Stimulated activated CD8-positive, alpha-beta memory T cell treated with anti-CD3 and anti-CD28 coated beads, Interleukin-12 subunit alpha, Interleukin-12 subunit beta, amount 100 ng/mL, for 1 hour (primary cell): ENCODE data around the gene DHRS1.

ENCODE experiments used
- DNase-seq: peaks from one replicate; pipeline ENCODE4 v3.0.0-alpha.2; 2020; ENCODE audit warnings: low read depth

DHRS1 gene

DNA sequence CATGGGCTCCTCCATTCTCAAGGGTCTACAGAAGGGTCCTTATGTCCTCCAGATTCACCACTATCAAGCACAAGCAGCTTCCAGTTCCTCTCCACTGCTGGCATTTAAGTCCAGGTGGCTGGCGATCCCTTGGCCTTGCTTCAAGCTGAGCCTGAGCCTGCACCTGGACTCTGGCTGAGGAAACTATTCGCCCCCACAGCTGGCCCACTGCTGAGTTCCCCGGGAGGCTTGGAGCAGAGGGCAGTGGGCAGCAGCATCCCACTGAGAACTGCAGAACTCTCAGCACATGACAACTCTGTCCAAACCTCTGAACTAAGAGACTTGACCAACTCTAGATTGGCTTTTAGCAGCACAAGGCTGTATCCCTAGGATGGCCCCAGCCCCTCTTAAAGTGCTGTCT lies 16.8 kb downstream of the DHRS1 start:
- DNase-seq, result no peak

DNA sequence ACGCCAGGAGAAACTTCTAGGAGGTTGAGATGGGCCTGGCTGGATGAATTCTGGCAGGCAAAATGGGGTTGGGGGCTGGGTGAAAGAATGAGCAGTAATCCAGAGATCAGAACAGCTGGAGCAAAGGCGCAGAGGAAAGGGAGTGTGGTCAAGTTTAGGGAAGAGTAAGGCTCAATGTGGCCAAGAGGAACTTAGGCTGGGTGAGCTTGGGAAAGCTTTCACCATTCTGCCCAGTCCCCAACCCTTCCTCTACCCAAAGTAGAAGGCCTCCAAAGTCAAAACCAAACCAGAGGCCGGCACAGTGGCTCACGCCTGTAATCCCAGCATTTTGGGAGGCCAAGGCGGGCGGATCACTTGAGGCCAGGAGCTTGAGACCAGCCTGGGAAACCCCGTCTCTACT lies 17.9 kb downstream of the DHRS1 start:
- no peak for DNase-seq

DNA sequence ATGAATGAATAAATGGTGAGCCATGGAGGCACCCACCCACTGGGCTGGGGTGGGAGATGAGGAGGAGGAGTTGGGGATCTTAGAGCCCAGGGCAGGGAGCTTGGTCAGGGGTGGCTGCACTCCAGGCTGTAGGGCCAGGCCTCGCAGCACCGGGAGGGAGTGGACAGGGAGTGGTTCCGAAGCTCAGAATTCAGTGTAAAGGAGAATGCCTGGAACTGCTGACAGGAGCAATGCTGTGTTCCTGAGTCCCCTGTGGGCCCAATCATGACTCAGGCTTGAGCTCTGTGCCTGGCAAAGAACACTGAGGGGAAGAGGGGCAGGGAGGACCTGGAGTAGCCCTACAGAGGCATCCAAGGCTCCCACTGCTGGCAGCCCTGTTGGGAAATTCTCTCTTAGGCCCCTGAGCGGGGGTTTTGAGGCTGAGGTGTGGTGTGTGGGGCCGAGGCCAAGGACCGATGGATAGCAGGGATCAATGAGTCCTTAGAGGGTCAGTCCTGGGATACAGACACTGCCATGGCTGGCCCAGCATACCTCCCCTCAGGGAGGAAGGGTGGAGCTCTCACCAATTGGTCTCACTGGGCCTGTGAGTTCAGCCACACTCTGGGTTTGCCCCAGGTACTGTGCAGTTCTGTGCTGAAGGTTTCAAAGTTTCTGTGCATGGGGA lies 18.7 kb downstream of the DHRS1 start:
- no peak for DNase-seq

DNA sequence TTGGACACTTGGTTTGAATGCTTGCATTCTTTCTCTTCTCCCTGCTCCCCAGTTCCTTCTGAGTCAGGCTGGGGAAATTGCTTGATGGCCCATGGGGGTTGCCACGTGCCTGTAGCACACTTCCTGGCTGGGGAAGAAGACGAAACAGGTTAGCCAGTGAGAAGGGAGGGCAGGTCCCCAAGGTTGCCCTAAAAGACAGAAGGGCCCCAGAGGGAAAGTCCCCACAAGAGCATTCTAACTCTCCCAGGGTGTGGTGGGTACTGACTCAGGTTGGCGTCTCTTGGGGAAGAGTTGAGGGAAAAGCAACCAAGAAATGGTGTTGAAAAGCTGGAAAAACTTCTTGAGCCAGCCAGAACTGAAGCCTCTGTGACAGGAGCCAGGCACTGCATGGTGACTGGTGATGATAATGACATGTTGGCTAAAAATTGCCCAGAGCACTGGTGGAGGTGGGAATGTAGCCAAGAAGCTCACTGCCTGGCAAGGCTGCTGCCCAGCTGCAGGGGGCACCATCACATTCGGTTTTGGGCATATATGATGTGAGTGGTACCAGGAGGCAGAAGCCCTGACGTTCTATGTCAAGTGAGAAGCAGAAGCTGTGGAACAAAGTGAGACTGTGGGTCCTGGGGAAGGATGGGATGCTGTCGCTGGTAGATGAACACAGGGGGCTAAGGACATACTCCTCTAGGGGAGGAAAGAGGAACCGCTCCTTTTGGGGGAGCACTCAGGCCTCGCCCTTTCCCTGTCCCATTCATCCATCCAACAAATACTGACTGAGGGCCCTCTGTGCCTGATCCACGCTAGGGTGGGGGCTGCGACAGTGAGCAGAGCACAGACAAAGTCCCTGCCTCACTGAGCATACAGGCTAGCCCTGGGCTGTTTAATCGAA lies 20.0 kb downstream of the DHRS1 start:
- no peak for DNase-seq

DNA sequence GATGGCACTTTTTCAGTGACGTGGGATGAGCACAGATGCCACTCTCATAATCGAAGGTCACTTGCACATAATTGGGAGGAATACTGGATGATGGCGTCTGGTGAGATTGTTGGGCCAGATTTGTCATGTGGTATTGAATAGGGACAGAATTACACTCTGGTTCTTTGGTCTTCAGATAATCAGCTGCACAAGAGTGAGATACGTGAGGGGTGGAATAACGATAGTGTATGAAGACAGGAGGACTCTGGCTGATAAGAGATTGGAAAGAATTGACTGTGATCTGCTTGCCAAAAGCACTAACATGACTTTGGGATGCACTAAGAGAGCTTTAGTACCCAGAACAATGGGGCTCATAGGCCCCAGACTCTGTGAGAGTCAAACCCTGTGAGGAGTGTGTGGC lies 21.2 kb downstream of the DHRS1 start:
- DNase-seq, result no peak

DNA sequence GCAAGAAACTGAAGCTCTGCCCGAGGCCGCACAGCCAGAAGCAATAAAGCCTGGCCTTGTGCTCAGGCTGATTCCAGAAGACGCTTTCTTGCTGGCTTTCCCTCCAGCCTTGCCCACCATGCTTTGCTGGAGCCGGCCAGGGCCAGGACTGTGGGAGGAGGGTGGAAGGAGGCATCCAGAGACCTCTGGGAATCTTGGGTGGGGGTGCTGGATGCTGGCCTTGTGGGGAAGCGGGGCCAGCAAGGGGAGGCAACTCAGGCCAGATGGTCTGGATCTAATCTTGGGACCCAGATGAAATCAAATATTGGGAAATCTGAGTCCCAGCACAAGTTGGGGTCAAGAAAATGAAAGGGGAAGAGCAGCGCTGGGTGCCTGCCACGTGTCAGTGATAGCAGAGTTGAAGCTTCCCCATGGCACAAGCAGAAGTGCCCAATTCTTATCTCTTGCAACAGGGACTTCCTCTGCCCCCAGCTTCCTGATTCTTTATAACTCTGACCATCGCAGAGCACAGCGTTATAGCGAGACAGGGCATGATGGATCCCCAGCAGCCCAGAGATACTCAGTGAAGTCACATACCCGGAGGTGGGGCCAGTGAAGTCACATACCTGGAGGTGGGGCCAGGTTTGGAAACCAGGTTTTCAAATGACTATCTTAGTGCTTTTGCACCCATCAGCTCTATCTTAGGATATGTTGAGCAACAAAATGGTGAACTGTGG lies 21.8 kb downstream of the DHRS1 start:
- DNase-seq, result no peak

DNA sequence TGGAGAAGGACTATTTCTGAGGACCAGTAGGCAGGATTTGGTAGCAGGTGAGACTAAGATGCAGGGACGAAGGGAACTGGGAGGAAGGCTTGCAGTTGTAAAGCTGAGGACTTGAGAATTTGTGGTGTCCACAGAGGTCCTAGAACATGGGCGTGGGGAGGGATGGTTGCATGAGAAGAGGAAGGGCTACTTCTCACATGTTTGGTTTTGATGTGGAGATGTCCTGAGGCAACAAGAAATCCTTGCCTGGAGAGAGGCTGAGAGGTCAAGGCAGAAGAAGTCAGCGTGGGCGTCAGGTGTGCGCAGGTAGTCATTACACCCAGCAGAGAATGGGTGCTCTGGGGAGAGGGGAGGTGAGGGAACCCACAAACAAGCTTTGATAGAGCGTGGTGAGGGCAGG lies 22.5 kb downstream of the DHRS1 start:
- no peak for DNase-seq

DNA sequence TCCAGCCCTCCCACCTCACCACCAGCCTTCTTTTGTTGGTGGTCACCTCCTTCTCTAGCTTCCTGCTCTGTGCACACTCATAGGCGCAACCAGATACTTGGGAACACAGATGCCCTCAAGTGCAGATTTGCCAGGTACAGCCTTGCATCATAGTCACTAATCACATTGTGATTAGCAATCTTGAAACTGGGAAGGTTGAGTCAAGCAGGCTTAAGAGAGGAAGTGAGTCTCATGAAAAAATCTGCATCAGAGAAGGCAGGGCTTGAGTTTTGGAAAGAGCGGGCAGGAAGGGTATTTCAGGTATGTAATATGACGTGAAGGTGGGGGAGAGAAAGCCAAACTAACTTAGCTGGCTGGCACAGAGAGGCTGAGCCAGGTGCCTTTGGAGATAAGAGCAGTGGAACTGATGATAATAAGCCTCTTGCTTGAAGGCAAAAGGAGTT lies 25.5 kb downstream of the DHRS1 start:
- no peak for DNase-seq

DNA sequence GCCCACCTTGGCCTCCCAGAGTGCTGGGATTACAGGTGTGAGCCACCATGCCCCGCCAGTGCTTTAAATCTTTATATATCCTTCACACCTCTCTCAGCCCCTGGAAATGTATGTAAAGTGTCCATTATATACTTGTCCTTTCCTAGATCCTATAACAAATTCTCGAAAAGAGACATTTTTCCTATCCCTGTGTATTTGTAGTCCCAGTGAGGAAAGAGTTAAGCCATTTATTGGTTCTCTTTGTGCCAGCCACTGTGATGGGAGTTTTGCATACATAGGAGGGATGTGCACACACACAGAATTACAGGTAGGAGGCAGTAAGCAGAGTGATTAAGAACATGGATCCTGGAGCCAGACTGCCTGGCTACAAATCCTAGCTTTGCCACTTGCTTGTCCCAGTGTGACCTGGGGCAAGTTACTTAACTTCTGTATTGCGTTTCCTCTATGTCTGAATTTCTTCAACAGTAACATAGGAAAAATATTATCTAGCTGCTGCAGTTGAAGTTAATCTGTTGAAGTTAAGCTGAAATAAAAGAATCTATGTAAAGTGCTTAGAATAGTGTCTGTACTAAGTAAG lies 26.1 kb downstream of the DHRS1 start:
- no peak for DNase-seq

DNA sequence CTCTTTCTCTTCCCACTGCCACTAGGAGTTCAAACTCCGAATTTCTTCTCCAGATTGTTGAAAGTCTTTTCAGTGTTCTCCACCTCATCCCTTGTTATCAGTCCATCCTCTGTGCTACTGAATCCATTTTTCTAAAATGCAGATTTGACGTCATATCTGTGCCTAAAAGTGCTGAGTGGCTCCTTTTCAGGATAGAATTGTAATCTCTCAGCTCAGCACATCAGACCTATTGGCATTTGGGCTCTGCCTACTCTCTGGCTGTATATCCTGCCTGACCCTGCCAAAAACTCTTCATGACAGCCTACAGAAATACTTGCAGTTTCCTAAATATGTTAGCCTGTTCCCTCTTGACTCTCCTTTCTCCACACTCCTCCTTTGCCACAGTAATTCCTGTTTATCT lies 27.1 kb downstream of the DHRS1 start:
- no peak for DNase-seq

DNA sequence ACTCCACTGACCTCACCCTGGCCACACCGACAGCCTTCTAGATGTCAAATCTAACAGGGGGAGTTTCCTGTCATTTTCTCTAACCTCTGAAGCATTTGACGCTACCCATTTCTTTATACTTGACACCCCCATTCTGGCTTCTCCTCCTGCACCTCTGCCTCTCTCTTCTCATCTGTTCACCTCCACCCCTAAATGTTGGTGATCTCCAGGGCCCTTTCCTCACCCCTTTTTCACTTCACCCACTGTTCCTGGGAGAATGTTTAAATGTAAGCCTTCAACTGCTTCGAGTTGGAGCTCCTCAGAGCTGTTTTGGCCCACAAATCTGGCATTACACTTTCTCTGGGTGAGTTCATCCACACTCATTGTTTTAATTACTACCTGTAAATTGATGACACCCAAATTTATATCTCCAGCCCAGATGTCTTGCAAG lies 27.7 kb downstream of the DHRS1 start:
- no peak for DNase-seq

DNA sequence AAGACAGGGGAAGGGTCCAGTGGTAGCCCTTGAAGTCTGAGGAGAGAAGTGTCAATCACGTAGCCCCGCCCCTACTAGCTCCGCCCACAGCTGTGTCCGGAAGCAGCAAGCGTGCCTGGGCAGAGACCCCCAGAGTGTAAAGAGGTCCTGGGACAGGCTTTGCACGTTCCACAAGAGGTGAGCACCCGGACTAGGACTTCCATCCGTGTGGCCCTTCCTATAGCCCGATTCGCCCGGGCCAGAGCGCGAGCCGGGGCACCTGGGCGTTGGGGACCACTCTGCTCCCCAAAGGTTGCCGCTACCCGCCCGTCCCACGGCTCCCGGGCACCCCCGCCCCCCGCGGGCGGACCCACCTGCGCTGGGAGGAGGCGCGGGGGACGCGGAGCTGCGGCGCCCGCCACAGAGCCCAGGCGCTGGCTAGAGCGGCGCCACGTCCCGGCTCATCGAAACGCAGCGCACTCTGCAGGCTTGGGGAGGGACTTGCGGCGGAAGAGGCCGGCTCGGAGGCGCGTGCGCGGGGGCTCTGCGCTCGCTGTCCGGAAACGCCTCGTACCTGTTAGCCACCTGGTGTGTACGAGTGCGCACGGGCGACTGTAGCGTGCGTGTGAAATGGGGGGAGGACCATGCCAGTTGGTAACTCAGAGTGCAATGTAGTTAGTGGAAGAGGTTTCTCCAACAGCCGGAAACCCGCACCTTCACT lies 28.3 kb downstream of the DHRS1 start, which contains the start of gene RABGGTA:
Gene RABGGTA (minus strand): TSS at position 464 of the 700 bp plus-strand sequence. CDS start 482 bp downstream, outside the sequence.
- DNase-seq, result peak; percentile 82

DNA sequence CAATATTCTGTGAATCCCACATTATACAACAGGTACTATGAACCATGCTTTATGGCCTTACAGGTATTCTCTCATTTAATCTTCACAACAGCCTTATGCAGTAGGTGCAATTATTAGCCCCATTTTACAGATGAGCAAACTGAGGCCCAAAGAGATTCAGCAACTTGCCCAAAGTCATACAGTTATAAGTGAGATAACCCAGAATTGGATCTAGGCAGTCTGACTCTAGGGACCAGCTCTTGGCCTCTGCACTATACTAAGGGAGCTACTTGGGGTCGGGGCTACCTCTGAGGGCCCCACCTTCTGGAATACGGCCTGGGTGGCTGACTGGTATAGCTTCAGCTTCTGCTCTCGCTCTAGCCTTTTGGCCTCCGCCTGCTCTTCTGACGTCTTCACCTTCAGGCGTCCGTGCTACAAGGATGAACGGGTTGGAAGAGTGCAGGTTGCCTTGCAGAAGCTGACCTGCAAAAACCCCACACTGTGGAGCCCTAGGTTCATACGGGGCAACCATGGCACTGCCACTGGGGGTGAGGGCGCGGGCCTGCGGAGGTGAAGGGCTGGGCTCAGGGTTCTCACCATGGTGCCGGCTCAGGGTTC lies 28.9 kb downstream of the DHRS1 start:
- no peak for DNase-seq

DNA sequence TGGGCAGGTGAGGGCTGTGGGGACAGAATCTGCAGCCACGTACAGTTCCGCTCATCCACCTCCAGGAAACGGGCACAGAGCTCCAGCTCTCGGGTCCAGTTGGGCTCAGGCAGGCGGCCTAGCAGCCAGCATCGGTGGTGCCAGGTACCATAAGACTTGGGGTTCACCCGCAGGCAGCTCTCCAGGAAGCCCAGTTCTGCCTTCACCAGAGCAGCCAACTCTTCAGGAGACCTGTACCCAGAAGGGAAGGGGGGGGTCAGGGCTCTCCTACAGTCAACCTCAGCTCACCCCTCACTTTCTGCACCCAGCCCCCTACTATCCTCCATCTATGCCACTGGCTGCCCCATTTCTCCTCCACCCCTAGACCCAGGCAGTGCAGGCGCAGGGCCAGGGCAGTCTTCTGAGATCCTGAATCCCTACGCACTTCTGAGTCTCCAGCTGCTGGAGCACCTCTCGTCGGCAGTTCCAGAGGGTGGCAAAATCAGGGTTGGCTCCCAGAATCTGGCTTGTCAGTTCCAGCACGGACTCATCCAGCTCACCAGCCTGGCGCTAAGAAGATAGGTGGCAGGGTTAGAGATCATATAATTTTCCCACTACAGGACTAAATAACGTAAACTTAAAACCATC lies 29.6 kb downstream of the DHRS1 start:
- DNase-seq, result no peak

DNA sequence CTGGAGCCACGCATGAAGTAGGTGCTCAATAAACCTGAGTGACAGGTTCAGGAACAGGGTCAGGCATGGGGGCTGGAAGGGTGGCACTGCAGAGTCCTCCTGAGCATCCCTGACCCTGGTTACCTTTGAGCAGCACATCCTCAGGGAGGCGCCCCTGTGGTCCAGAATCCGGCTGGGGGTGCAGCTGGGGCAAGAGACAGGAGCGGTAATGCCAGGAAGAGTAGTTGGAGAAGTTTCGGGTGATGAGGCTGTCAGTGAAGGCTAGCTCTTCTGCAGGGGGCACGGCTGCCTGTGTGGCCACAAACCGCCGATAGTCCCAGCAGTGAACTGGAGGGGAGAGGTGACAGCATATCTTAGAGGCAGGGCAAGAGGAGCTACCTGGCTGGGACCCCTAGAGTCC lies 30.2 kb downstream of the DHRS1 start:
- DNase-seq, result no peak

DNA sequence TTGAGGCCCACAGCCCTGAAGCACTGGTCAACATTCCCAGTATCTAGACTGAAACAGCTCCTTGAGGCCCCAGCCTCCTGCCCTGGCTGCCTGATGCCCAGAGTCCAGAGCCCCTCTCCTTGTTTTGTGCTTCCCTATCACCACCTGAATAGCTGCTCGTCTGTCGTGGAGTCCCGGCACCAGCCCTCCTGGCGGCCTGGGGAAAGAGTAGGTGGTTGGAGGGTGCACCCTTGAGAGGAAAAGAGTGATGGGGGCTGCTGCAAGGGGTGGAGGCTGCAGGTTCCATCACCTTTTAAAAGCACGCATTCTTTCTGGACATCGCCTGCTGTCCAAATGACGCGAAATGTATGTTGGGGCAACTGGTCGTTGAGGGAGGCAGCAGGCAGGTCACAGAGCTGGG lies 31.4 kb downstream of the DHRS1 start:
- DNase-seq, result no peak

DNA sequence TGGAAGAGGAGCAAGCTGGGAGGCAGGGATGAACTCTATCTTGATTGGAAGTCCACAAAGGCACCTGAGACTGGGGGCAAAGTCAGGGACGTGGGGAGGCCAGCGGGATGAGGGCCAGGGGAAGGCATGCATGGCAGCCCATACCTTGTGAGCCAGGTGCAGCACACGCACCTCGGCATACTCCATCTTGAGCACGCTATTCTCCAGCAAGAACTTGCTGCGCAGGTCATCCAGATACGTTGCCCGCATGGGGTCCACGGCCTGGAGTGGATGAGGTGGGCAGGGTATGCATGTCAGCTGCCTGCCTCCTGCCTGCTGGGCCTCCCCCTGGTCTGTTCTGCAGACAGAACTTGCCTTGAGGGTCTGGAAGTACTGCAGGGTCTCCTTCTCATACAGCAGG lies 32.1 kb downstream of the DHRS1 start:
- DNase-seq, result no peak

DNA sequence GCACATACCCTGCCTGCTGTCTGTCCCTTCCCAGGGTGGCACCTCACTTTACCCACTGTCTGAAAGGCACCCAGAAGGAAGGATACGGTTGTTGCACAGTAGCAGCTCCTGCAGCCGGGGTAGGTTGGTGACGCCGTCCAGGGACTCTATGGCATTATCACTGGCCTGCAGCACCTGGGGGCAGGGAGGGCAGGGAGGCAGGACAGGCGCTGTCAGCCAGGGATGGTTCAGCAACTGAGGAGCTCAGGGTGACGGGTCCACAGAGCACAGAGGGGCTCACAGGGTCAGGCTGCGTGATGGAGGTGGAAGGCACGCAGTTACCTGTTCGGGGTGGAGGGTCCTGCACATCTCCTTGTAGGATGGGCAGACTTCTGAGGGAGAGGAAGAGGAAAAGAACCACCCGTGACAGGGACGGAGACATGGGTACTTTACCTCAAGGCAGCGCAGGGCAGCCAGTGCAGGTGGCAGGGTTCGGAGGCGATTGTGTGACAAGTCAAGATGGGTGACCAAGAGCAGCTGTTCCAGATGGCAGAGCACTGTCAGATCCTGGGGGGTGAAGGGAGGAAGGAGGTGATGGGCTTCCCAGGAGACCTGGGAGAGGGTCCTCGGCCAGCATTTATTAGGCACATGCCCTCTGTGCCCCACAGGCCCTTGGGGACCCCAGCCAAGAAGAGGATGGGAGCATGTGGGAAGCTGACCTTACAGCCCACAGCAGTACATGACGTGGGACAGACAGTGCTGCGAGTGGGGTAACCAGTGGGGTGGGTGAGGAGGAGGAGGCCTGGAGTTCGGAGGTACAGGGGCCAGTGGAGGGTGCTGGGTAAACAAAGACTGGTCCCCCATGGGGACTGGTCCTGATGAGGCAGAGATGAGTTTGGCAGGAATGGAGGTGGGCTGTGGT lies 33.0 kb downstream of the DHRS1 start:
- DNase-seq, result no peak

DNA sequence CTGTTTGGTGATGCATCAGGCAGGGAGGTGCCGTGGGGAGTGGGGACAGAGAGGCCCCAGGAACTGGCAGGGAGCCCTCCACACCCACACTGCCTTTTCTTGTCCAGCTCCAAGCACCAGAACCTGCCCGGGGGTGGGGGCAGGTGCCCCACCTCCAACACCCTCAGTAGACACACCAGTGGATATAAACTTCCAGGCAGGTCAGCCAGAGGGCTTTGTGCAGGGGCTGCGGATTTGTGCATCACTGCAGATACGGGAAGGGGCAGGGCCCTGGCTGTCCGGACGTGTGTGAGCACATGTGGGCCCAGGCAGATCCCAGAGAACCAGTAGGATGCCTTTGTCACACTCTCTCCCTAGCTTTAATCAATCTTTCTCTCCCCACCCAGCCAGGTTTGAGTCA lies 35.3 kb downstream of the DHRS1 start:
- no peak for DNase-seq

DNA sequence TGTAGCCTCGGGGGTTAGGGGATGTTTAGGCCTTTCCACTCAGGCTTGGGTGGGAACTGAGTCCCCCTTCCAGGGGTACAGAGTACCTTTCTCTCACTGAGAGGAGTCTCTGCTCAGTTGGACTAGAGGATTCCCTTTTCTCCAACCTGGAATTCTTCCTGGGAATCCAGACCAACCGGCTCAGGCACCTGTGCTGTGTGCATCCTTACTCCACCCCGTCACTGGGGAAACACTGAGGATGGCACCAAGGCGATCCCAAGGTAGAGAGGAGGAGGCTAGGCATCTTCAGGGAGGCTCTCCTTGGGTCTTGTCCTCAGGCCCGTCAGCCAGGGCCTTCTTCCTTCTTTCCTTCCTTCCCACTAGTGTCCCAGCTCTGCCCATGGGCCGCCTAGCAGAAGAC lies 35.7 kb downstream of the DHRS1 start:
- DNase-seq, result no peak
